Caco-2 (cell line): Measurements from ENCODE around the gene FAM181A. TPM values are rescaled to one million over a fixed set of nuclear protein-coding genes. Genes with fewer than 3 reads are reported as not detected.

Source experiments
- BruUV-seq: library from RNA; stranded (reverse); fragments of 400-500 nt; replicated peaks from 2 replicates; lab custom pipeline; 2021; lab: Mats Ljungman, UMichigan
- CTCF ChIA-PET: fragments of 300-600 bp; sonication (Branson Sonifier 250); formaldehyde crosslinking; loops from one replicate; lab custom pipeline; 2022; ENCODE audit warnings: antibody characterized with exemption; lab: Charles Lee
- POLR2A ChIA-PET: fragments of 300-600 bp; sonication (Branson Sonifier 250); formaldehyde crosslinking; loops from one replicate; lab custom pipeline; 2022; ENCODE audit warnings: antibody characterized with exemption; lab: Charles Lee
- DNase-seq, 2 experiments: peaks; one replicate each; pipeline versions ENCODE4 v3.0.0 to v3.0.0-alpha.2; 2020 to 2022
- H3K27me3 ChIP-seq: replicated peaks from 2 replicates; pipeline ENCODE4 v1.6.0; 2011; ENCODE audit warnings: low read length; ENCODE audit not compliant: control insufficient read depth, insufficient read depth
- H3K36me3 ChIP-seq: 2 replicates; pipeline ENCODE4 v1.5.1; 2011; ENCODE audit warnings: low read length; ENCODE audit not compliant: control insufficient read depth, insufficient read depth
- H3K4me1 ChIP-seq: fragments of 250-450 bp; sonication (Bioruptor Pico); 2 replicates; pipeline ENCODE4 v1.5.1; 2020; ENCODE audit warnings: mild to moderate bottlenecking
- H3K4me3 ChIP-seq: 2 replicates; pipeline ENCODE4 v1.5.1; 2011; ENCODE audit warnings: low read depth, mild to moderate bottlenecking, control low read depth, low read length
- H3K9me3 ChIP-seq: fragments of 250-450 bp; sonication (Bioruptor Pico); 2 replicates; pipeline ENCODE4 v1.5.1; 2020; ENCODE audit warnings: mild to moderate bottlenecking, moderate library complexity
- H3K27ac Mint-ChIP-seq: one replicate; pipeline ENCODE4 v1.8.0; 2022; ENCODE audit warnings: mixed read lengths; ENCODE audit not compliant: unreplicated experiment
- H3K27me3 Mint-ChIP-seq: one replicate; pipeline ENCODE4 v1.8.0; 2022; ENCODE audit warnings: mixed read lengths; ENCODE audit not compliant: insufficient read depth, unreplicated experiment
- H3K36me3 Mint-ChIP-seq: one replicate; pipeline ENCODE4 v1.8.0; 2022; ENCODE audit warnings: mild to moderate bottlenecking, mixed read lengths; ENCODE audit not compliant: insufficient read depth, unreplicated experiment
- H3K4me1 Mint-ChIP-seq: one replicate; pipeline ENCODE4 v1.8.0; 2022; ENCODE audit warnings: low read depth, mixed read lengths; ENCODE audit not compliant: unreplicated experiment
- H3K4me3 Mint-ChIP-seq: one replicate; pipeline ENCODE4 v1.8.0; 2022; ENCODE audit warnings: mild to moderate bottlenecking, moderate library complexity, mixed read lengths; ENCODE audit not compliant: unreplicated experiment
- H3K9me3 Mint-ChIP-seq: one replicate; pipeline ENCODE4 v1.8.0; 2022; ENCODE audit warnings: mixed read lengths; ENCODE audit not compliant: unreplicated experiment
- CTCF ChIP-seq, 2 experiments: fragments of 200-600 bp in 1 of 2; IDR thresholded peaks; 1 replicate in 1 of 2; 2 replicates in 1 of 2; pipeline versions ENCODE4 v1.5.1 to v1.8.0; 2011 to 2022; ENCODE audit warnings: antibody characterized with exemption in 1 of 2, control low read depth in 1 of 2, inconsistent platforms in 1 of 2, low read depth in 1 of 2, low read length in 1 of 2, mild to moderate bottlenecking in 1 of 2, moderate library complexity in 1 of 2; ENCODE audit not compliant: insufficient read depth in 1 of 2, severe bottlenecking in 1 of 2, unreplicated experiment in 1 of 2
- intact Hi-C: fragments of 100-400 bp; cut with micrococcal nuclease; formaldehyde crosslinking; loops from one replicate; pipeline ENCODE4 v1.10.0; 2022; ENCODE audit not compliant: unreplicated experiment
- total RNA-seq: library from RNA; stranded (reverse); gene quantifications from 2 replicates; pipeline ENCODE4 v1.2.3, GENCODE V29; 2022

The FAM181A gene
- total RNA-seq, 1 experiment from 2014 or later, result not detected

GRCh38 chr14:93945070-93945399 lies 17.9 kb downstream of the FAM181A start:
- Mint-ChIP-seq H3K9me3 (no peaks in the 10 kb centered on the region), H3K27me3 (no peaks in the 10 kb centered on the region), H3K27ac (no peak overlapping the region), H3K4me1 (no peaks in the 10 kb centered on the region), H3K4me3 (no peak overlapping the region), H3K36me3 (no peaks in the 10 kb centered on the region)
- BruUV-seq, result no TSS peak
- intact Hi-C loops, result no loop called here
- Histone ChIP-seq H3K27me3 (no peaks in the 10 kb centered on the region), H3K36me3 (no peaks in the 10 kb centered on the region), H3K9me3 (no peaks in the 10 kb centered on the region), H3K4me3 (no peak overlapping the region), H3K4me1 (peaks cover 14% of the 10 kb centered on the region)
- ChIA-PET POLR2A (no interaction called here), CTCF (no interaction called here)
- TF ChIP-seq CTCF (IDR thresholded peaks at IDR 0.05; ENCODE audit: insufficient read depth in 1 of 2, low read depth in 1 of 2, low read length in 1 of 2, severe bottlenecking in 1 of 2, unreplicated experiment in 1 of 2), result no peak
- no peak for DNase-seq

- Mint-ChIP-seq H3K36me3 (no peaks in the 10 kb centered on the region), H3K4me3 (no peak overlapping the region), H3K4me1 (no peaks in the 10 kb centered on the region), H3K9me3 (no peaks in the 10 kb centered on the region), H3K27me3 (no peaks in the 10 kb centered on the region), H3K27ac (no peak overlapping the region)
- no peaks in the 10 kb centered on the region for H3K27me3 ChIP-seq
- peaks cover 14% of the 10 kb centered on the region for H3K4me1 ChIP-seq
- H3K4me3 ChIP-seq, result no peak overlapping the region
- H3K36me3 ChIP-seq, result no peaks in the 10 kb centered on the region
- ChIA-PET POLR2A (no interaction called here), CTCF (no interaction called here)
- no TSS peak for BruUV-seq
- no peak for TF ChIP-seq CTCF (IDR thresholded peaks at IDR 0.05; ENCODE audit: insufficient read depth in 1 of 2, low read depth in 1 of 2, low read length in 1 of 2, severe bottlenecking in 1 of 2, unreplicated experiment in 1 of 2)
- no peak for DNase-seq
- H3K9me3 ChIP-seq, result no peaks in the 10 kb centered on the region
- intact Hi-C loops, result no loop called here
Measured at GRCh38 chr14:93946104-93946503, 19.0 kb downstream of the FAM181A start.

GRCh38 chr14:93946541-93947090 lies 19.5 kb downstream of the FAM181A start:
- intact Hi-C loops, result no loop called here
- H3K36me3 ChIP-seq, result no peaks in the 10 kb centered on the region
- no peak for DNase-seq
- no peaks in the 10 kb centered on the region for H3K9me3 ChIP-seq
- H3K4me3 Mint-ChIP-seq, result no peak overlapping the region
- H3K4me3 ChIP-seq, result no peak overlapping the region
- no peaks in the 10 kb centered on the region for H3K36me3 Mint-ChIP-seq
- H3K27me3 ChIP-seq, result no peaks in the 10 kb centered on the region
- BruUV-seq, result no TSS peak
- no peak for TF ChIP-seq CTCF (IDR thresholded peaks at IDR 0.05; ENCODE audit: insufficient read depth in 1 of 2, low read depth in 1 of 2, low read length in 1 of 2, severe bottlenecking in 1 of 2, unreplicated experiment in 1 of 2)
- ChIA-PET CTCF (no interaction called here), POLR2A (no interaction called here)
- H3K27me3 Mint-ChIP-seq, result no peaks in the 10 kb centered on the region
- peaks cover 14% of the 10 kb centered on the region for H3K4me1 ChIP-seq
- H3K9me3 Mint-ChIP-seq, result no peaks in the 10 kb centered on the region
- H3K4me1 Mint-ChIP-seq, result no peaks in the 10 kb centered on the region
- no peak overlapping the region for H3K27ac Mint-ChIP-seq
